GM19397 (cell line): ENCODE results near the gene RGPD3.

ENCODE experiments used
- ATAC-seq: cut with Tn5 transposase; IDR thresholded peaks from one replicate; pipeline ENCODE4 v1.9.1; 2021; ENCODE audit warnings: mild to moderate bottlenecking, moderate library complexity; ENCODE audit not compliant: unreplicated experiment

The RGPD3 gene

DNA sequence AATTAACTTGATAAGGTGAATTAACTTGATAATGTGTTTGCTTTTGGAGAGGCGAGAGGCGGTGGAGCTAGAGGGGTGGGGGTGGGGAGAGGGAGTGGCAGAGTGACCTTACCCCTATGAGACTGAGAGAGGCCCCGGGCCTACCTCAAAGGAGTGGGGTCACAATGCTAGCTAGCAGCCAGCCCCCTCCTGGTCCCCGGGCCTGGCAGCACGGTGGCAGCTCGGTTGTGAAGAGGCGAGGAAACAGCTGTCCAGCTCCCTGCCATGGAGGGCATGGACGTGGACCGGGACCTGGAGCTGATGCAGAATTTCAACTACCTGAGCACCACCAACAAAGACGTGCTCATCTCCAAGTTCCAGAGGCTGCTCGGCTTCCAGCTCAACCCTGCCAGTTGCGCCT lies 123.9 kb downstream of the RGPD3 start:
- ATAC-seq = no peak

DNA sequence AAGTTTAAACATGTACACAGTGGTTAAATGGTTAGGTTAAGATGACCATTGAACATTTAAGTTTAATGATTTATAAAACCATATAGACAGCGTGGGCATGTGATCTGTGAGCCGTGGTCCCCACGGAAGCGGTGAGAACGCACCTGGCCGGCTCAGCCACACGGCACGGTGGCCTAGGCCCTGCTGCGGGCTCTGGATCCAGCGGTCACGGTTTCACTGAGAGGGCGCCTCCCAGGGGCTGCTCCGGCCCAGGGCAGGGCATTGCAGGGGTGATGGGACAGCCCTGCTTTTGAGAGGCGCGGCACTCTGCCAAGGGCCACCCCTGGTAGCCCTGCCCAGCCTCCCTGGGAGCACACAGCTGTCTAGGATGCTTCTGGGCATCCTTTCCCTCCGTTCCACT lies 124.9 kb downstream of the RGPD3 start:
- ATAC-seq = no peak

GRCh38 chr2:106342831-106343251 lies 125.4 kb downstream of the RGPD3 start:
- no peak for ATAC-seq

GRCh38 chr2:106341666-106342065 lies 126.5 kb downstream of the RGPD3 start:
- no peak for ATAC-seq
